Measurements from ENCODE around the gene RARA.
"Not testable (repeated sequence)": the region's sequence is repeated elsewhere in the genome, so short reads cannot be mapped to it uniquely, and the experiment has no call there.

RARA gene

GRCh38 chr17:40382251-40382650, 73.3 kb downstream of the RARA start:
- DNase-seq: no peak

GRCh38 chr17:40386555-40386954, 77.6 kb downstream of the RARA start:
- not testable (repeated sequence) for DNase-seq

- DNase-seq: peak; percentile 51
Observed at GRCh38 chr17:40399185-40399584, 90.2 kb downstream of the RARA start.

DNA sequence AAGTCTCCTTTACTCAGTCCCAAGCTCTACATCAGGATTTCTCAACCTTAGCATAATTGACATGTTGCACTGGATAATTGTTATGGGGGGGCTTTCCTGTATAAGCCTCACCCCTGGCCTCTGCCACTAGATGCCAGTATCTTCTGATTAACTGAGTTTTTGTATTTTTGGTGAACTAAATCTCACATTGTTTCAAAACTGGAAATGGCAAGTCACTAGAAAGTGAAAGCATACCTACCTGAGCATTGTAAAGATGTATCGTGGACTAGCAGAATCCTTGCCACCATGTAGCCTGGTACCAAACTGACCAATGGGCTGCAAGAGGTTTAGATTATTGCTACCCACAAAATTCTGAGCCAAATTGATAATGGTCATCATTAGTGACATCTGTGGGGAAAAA, 93.7 kb downstream of the RARA start:
- peak; percentile 20 for DNase-seq

DNA sequence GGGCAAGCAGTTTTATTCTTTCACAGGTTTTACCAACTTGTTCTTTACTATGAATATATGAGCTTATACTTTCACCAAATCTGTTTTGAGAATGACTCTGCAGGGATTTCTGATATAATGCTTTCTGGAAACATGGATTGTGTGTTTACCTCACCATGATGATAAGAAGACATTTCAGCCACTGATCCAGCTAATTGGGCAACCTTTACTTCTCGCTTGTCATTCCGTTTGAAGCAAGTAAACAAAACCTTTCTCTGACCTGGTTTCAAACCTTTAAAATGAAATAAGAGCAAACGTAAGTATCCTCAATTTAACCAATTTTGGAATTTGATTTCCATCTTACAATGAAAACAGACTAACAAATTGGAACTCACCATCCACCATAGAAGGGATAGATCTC, 95.0 kb downstream of the RARA start:
- DNase-seq: no peak
